Measurements from ENCODE around the gene SLC16A2.
"Not testable (repeated sequence)": the region's sequence is repeated elsewhere in the genome, so short reads cannot be mapped to it uniquely, and the experiment has no call there.

The SLC16A2 gene

DNA sequence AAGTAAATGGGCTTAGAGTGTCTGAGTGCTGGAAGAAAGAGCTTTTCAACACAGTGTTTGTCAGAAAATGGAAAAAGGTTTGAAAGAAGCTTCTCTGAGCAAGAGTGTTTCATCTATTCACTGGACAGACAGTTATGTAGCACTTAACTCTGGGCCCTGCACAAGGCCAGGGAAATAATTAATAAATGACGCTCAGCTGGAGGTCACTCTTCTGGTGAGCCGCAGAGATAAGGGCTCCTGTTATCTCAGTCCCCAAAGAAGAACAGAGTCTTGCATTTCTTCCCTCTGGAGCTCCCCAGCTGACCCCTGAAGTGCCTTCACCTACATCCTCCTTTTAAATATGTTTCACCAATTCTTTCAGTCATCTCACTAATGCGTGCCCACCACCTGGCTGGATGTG lies 90.4 kb downstream of the SLC16A2 start:
- no peaks in the 10 kb centered on the region for H3K27me3 Mint-ChIP-seq

GRCh38 chrX:74514384-74514783 lies 93.1 kb downstream of the SLC16A2 start:
- Mint-ChIP-seq H3K27me3 (no peaks in the 10 kb centered on the region), H3K36me3 (no peaks in the 10 kb centered on the region), H3K4me1 (no peaks in the 10 kb centered on the region), H3K9me3 (no peaks in the 10 kb centered on the region), H3K27ac (no peak overlapping the region), H3K4me3 (no peak overlapping the region)

More for the DNA sequence above, 90.4 kb downstream of the SLC16A2 start:
- Mint-ChIP-seq H3K4me3 (no peak overlapping the region), H3K9me3 (no peaks in the 10 kb centered on the region), H3K36me3 (no peaks in the 10 kb centered on the region), H3K27ac (peak overlapping the region; percentile 70), H3K4me1 (no peaks in the 10 kb centered on the region)

- Mint-ChIP-seq H3K4me1 (no peaks in the 10 kb centered on the region), H3K36me3 (no peaks in the 10 kb centered on the region), H3K9me3 (no peaks in the 10 kb centered on the region), H3K27me3 (no peaks in the 10 kb centered on the region), H3K4me3 (no peak overlapping the region), H3K27ac (no peak overlapping the region)
Observed at GRCh38 chrX:74515356-74515755, 94.1 kb downstream of the SLC16A2 start.

- H3K27ac Mint-ChIP-seq, H3K27me3 Mint-ChIP-seq, H3K9me3 Mint-ChIP-seq, H3K36me3 Mint-ChIP-seq, H3K4me1 Mint-ChIP-seq, H3K4me3 Mint-ChIP-seq: not testable (repeated sequence)
Observed at GRCh38 chrX:74516013-74516412, 94.7 kb downstream of the SLC16A2 start.

- no peak overlapping the region for H3K27ac Mint-ChIP-seq
- no peaks in the 10 kb centered on the region for H3K27me3 Mint-ChIP-seq
Observed at GRCh38 chrX:74519870-74520269, 98.6 kb downstream of the SLC16A2 start.

DNA sequence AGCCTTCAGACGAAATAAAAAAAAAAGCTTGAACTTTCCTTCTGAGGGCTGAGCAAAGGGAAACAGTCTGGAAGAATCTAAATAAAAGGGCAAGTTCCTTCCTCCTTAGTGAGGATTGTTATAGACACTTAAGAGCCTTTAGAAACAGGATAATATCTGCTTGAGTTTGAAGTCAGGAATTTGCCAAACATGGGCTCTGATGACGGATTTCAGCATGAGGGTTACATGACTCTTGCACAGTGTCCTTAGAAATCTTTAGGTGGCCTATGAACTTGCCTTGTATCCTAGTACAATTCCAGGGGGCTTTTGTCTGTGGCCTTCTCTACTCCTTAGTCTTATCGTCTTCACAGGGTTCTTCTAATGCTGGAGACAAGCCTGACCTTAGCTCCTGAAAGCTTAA lies 99.0 kb downstream of the SLC16A2 start:
- H3K9me3 Mint-ChIP-seq: no peaks in the 10 kb centered on the region
- H3K4me1 Mint-ChIP-seq: no peaks in the 10 kb centered on the region
- no peaks in the 10 kb centered on the region for H3K27me3 Mint-ChIP-seq
- H3K36me3 Mint-ChIP-seq: no peaks in the 10 kb centered on the region
- H3K27ac Mint-ChIP-seq: no peak overlapping the region
- H3K4me3 Mint-ChIP-seq: no peak overlapping the region

More at GRCh38 chrX:74519870-74520269, 98.6 kb downstream of the SLC16A2 start:
- Mint-ChIP-seq H3K9me3 (no peaks in the 10 kb centered on the region), H3K36me3 (no peaks in the 10 kb centered on the region), H3K4me3 (no peak overlapping the region), H3K4me1 (no peaks in the 10 kb centered on the region)

GRCh38 chrX:74520896-74521295 lies 99.6 kb downstream of the SLC16A2 start:
- no peak overlapping the region for H3K4me3 Mint-ChIP-seq
- no peaks in the 10 kb centered on the region for H3K36me3 Mint-ChIP-seq
- H3K27me3 Mint-ChIP-seq: no peaks in the 10 kb centered on the region
- H3K9me3 Mint-ChIP-seq: no peaks in the 10 kb centered on the region
- H3K4me1 Mint-ChIP-seq: no peaks in the 10 kb centered on the region
- H3K27ac Mint-ChIP-seq: no peak overlapping the region

GRCh38 chrX:74521961-74522751 lies 100.9 kb downstream of the SLC16A2 start:
- Mint-ChIP-seq H3K27ac (no peak overlapping the region), H3K36me3 (no peaks in the 10 kb centered on the region), H3K27me3 (no peaks in the 10 kb centered on the region), H3K9me3 (no peaks in the 10 kb centered on the region), H3K4me1 (no peaks in the 10 kb centered on the region), H3K4me3 (no peak overlapping the region)

DNA sequence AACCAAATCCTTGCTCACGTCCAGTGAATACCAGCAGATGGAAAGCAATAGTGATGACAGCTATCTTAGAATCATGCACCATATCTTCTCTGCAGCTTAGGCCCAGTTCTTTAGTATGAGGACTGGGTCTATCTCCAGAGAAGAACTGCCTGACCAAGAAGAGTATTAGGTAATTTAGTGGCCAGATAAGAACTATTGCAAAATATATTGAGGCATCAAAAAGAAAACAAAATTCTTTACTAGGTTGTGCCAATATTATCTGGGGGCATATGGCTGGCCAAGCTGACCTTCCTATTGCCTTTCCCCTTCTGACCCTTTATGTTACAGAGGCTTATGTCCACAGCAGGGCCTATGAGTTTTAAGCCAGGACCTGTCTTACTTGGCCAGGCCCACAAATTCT lies 101.9 kb downstream of the SLC16A2 start:
- H3K9me3 Mint-ChIP-seq: no peaks in the 10 kb centered on the region
- no peaks in the 10 kb centered on the region for H3K4me1 Mint-ChIP-seq
- H3K4me3 Mint-ChIP-seq: no peak overlapping the region
- no peaks in the 10 kb centered on the region for H3K36me3 Mint-ChIP-seq
- H3K27ac Mint-ChIP-seq: no peak overlapping the region
- H3K27me3 Mint-ChIP-seq: no peaks in the 10 kb centered on the region

- no peaks in the 10 kb centered on the region for H3K36me3 Mint-ChIP-seq
- H3K27ac Mint-ChIP-seq: no peak overlapping the region
- H3K27me3 Mint-ChIP-seq: no peaks in the 10 kb centered on the region
- H3K4me3 Mint-ChIP-seq: no peak overlapping the region
- H3K9me3 Mint-ChIP-seq: no peaks in the 10 kb centered on the region
- H3K4me1 Mint-ChIP-seq: no peaks in the 10 kb centered on the region
Observed at GRCh38 chrX:74523870-74524735, 102.8 kb downstream of the SLC16A2 start.

DNA sequence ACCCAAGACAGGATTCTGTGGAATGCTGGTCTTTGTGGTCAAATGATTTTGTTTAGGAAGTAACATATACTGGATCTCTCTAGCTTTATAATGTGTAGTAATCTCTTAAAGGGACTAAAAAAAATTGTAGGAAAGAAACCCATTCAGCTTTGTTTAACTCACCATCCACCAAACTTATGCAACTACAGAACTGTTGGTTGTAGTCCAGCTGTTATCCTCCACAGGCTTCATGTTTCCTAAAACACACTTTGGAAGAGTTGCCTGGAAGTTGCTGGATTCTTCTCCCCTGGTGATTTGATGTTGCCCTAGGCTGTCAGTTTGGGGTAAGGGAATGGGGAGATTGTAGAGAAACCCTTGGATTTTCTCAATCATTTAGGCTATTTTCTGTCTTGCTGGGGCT lies 103.8 kb downstream of the SLC16A2 start:
- no peak overlapping the region for H3K27ac Mint-ChIP-seq
- H3K9me3 Mint-ChIP-seq: no peaks in the 10 kb centered on the region
- no peaks in the 10 kb centered on the region for H3K4me1 Mint-ChIP-seq
- no peaks in the 10 kb centered on the region for H3K27me3 Mint-ChIP-seq
- H3K4me3 Mint-ChIP-seq: no peak overlapping the region
- H3K36me3 Mint-ChIP-seq: no peaks in the 10 kb centered on the region

DNA sequence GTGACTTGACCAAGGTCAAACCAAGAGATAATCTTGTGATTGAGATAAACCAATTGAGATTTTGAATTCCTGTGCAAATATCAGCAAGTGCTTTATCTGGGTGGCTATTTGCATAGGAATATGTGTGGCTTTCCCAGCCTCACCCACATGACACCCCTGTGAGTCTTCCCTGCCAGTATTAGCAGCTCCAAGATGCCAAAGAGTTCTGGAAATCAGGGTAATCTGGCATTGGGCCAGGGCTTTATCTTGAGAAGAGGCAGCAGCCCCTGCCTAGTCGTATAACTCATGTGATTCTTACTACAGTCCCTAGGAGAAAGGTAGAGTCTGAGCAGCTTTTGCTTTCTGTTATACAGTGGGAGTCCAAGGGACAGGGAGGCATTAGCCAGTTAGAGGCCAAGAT lies 105.5 kb downstream of the SLC16A2 start:
- H3K36me3 Mint-ChIP-seq: no peaks in the 10 kb centered on the region
- no peaks in the 10 kb centered on the region for H3K27me3 Mint-ChIP-seq
- no peaks in the 10 kb centered on the region for H3K9me3 Mint-ChIP-seq
- no peaks in the 10 kb centered on the region for H3K4me1 Mint-ChIP-seq
- H3K4me3 Mint-ChIP-seq: no peak overlapping the region
- H3K27ac Mint-ChIP-seq: no peak overlapping the region

- Mint-ChIP-seq H3K4me1 (no peaks in the 10 kb centered on the region), H3K36me3 (no peaks in the 10 kb centered on the region), H3K27me3 (no peaks in the 10 kb centered on the region), H3K4me3 (no peak overlapping the region), H3K9me3 (no peaks in the 10 kb centered on the region), H3K27ac (no peak overlapping the region)
Observed at GRCh38 chrX:74527350-74527749, 106.1 kb downstream of the SLC16A2 start.

GRCh38 chrX:74529311-74529710 lies 108.0 kb downstream of the SLC16A2 start:
- no peaks in the 10 kb centered on the region for H3K36me3 Mint-ChIP-seq
- H3K27me3 Mint-ChIP-seq: no peaks in the 10 kb centered on the region
- H3K4me1 Mint-ChIP-seq: peaks cover 3% of the 10 kb centered on the region
- no peak overlapping the region for H3K27ac Mint-ChIP-seq
- no peaks in the 10 kb centered on the region for H3K9me3 Mint-ChIP-seq
- H3K4me3 Mint-ChIP-seq: no peak overlapping the region

- Mint-ChIP-seq H3K4me3 (no peak overlapping the region), H3K9me3 (no peaks in the 10 kb centered on the region)
Observed at GRCh38 chrX:74531081-74531480, 109.8 kb downstream of the SLC16A2 start.

GRCh38 chrX:74534569-74535038 lies 113.3 kb downstream of the SLC16A2 start:
- H3K36me3 Mint-ChIP-seq: no peaks in the 10 kb centered on the region
- H3K27ac Mint-ChIP-seq: peak overlapping the region; percentile 23
- peaks cover 9% of the 10 kb centered on the region for H3K4me1 Mint-ChIP-seq
- H3K9me3 Mint-ChIP-seq: no peaks in the 10 kb centered on the region
- H3K4me3 Mint-ChIP-seq: no peak overlapping the region
- no peaks in the 10 kb centered on the region for H3K27me3 Mint-ChIP-seq

More at GRCh38 chrX:74531081-74531480, 109.8 kb downstream of the SLC16A2 start:
- Mint-ChIP-seq H3K27me3 (no peaks in the 10 kb centered on the region), H3K4me1 (peaks cover 3% of the 10 kb centered on the region), H3K27ac (no peak overlapping the region), H3K36me3 (no peaks in the 10 kb centered on the region)

Measured in activated naive CD4-positive, alpha-beta T cell treated with anti-CD3 and anti-CD28 coated beads, Interleukin-2, amount 50 U/mL, for 24 hours (primary cell).